Measurements from ENCODE around the gene FARP1.

FARP1 gene

GRCh38 chr13:98239162-98240076, 96.5 kb downstream of the FARP1 start:
- TF ChIP-seq CTCF (IDR thresholded peaks at IDR 0.05): no peak
- Histone ChIP-seq H3K4me3 (ENCODE audit: low read depth in 1 of 2, low read length in 1 of 2) (no peak overlapping the region), H3K9me3 (no peaks in the 10 kb centered on the region), H3K27ac (no peak overlapping the region), H3K36me3 (no peaks in the 10 kb centered on the region), H3K27me3 (peaks cover 5% of the 10 kb centered on the region), H3K4me1 (ENCODE audit: control insufficient read depth in 1 of 2, insufficient read depth in 1 of 2, low read depth in 1 of 2, low read length in 1 of 2) (no peaks in the 10 kb centered on the region)

GRCh38 chr13:98240135-98240534, 97.2 kb downstream of the FARP1 start:
- Histone ChIP-seq H3K27ac (no peak overlapping the region), H3K4me3 (ENCODE audit: low read depth in 1 of 2, low read length in 1 of 2) (no peak overlapping the region), H3K36me3 (no peaks in the 10 kb centered on the region), H3K27me3 (peaks cover 9% of the 10 kb centered on the region), H3K9me3 (no peaks in the 10 kb centered on the region), H3K4me1 (ENCODE audit: control insufficient read depth in 1 of 2, insufficient read depth in 1 of 2, low read depth in 1 of 2, low read length in 1 of 2) (no peaks in the 10 kb centered on the region)
- TF ChIP-seq CTCF (IDR thresholded peaks at IDR 0.05): no peak

- Histone ChIP-seq H3K4me3 (ENCODE audit: low read depth in 1 of 2, low read length in 1 of 2) (no peak overlapping the region), H3K4me1 (ENCODE audit: control insufficient read depth in 1 of 2, insufficient read depth in 1 of 2, low read depth in 1 of 2, low read length in 1 of 2) (no peaks in the 10 kb centered on the region), H3K27me3 (peaks cover 12% of the 10 kb centered on the region), H3K36me3 (no peaks in the 10 kb centered on the region), H3K9me3 (no peaks in the 10 kb centered on the region), H3K27ac (no peak overlapping the region)
- no peak for TF ChIP-seq CTCF (IDR thresholded peaks at IDR 0.05)
These were observed 98.1 kb downstream of the FARP1 start for GRCh38 chr13:98240974-98241373.

- no peak for TF ChIP-seq CTCF (IDR thresholded peaks at IDR 0.05)
- no peaks in the 10 kb centered on the region for H3K9me3 ChIP-seq
These were observed 99.1 kb downstream of the FARP1 start for GRCh38 chr13:98241976-98242375.

GRCh38 chr13:98242403-98242802, 99.5 kb downstream of the FARP1 start:
- TF ChIP-seq CTCF (IDR thresholded peaks at IDR 0.05): no peak
- Histone ChIP-seq H3K4me3 (ENCODE audit: low read depth in 1 of 2, low read length in 1 of 2) (no peak overlapping the region), H3K36me3 (no peaks in the 10 kb centered on the region), H3K9me3 (no peaks in the 10 kb centered on the region), H3K27me3 (peaks cover 12% of the 10 kb centered on the region), H3K4me1 (ENCODE audit: control insufficient read depth in 1 of 2, insufficient read depth in 1 of 2, low read depth in 1 of 2, low read length in 1 of 2) (no peaks in the 10 kb centered on the region), H3K27ac (no peak overlapping the region)

More at GRCh38 chr13:98241976-98242375, 99.1 kb downstream of the FARP1 start:
- H3K4me1 ChIP-seq (ENCODE audit: control insufficient read depth in 1 of 2, insufficient read depth in 1 of 2, low read depth in 1 of 2, low read length in 1 of 2): no peaks in the 10 kb centered on the region
- H3K27me3 ChIP-seq: peaks cover 12% of the 10 kb centered on the region
- no peak overlapping the region for H3K4me3 ChIP-seq (ENCODE audit: low read depth in 1 of 2, low read length in 1 of 2)
- no peaks in the 10 kb centered on the region for H3K36me3 ChIP-seq
- no peak overlapping the region for H3K27ac ChIP-seq

Measured in neutrophil (primary cell).